ENCODE measurements around the gene PAX3. TPM values are rescaled to one million over a fixed set of nuclear protein-coding genes. Genes with fewer than 3 reads are reported as not detected.

PAX3 gene
- polyA plus RNA-seq, 3 donors, result 0.13 TPM; not detected in 2

Other genes with a start within 250 kb of the PAX3 start
- gene SGPP2, start 125.5 kb upstream of the PAX3 start, polyA plus RNA-seq (ENCODE audit: insufficient read length in 3 of 3), result 10 to 100 TPM; 16.7 to 19.3 (median 17.9) TPM